NCI-H128 (cell line): ENCODE results near the gene BIVM.

Experiments
- DNase-seq: peaks from one replicate; lab custom pipeline; 2025; ENCODE audit not compliant: unreplicated experiment; lab: John Stamatoyannopoulos, UW

The BIVM gene

DNA sequence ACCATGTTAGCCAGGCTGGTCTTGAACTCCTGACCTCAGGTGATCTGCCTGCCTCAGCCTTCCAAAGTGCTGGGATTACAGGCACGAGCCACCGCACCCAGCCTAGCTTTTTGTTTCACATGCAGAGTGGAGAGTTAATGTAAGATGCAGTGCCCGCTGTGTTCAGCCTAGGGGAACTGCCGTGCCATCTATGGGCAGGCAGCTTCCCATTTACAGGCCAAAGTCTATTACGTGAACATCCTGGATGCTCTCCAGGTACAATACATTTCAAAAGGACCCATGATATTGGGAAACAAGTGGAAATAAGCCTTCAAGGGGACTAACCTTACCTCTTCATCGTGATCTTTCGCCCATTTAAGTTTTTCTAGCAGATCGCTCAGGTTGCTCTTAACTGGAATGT is 10.2 kb upstream of the BIVM start:
- no peak for DNase-seq

DNA sequence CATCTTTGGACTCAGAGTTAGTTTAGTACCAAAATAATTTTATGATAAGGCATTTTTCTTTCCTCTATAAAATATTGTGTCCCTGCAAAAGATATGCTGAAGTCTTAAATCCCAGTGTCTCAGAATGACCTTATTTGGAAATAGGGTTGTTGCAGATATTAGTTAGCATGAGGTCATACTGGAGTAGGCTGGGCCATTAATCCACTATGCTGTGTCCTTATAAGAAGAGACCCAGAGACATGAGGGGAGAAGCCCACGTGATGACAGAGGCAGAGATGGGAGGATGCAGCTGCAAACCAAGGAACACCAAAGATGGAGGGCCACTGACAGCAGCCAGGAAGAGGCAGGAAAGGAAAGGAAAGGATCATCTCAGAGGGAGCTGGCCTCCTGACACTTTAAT is 6.5 kb upstream of the BIVM start:
- no peak for DNase-seq

DNA sequence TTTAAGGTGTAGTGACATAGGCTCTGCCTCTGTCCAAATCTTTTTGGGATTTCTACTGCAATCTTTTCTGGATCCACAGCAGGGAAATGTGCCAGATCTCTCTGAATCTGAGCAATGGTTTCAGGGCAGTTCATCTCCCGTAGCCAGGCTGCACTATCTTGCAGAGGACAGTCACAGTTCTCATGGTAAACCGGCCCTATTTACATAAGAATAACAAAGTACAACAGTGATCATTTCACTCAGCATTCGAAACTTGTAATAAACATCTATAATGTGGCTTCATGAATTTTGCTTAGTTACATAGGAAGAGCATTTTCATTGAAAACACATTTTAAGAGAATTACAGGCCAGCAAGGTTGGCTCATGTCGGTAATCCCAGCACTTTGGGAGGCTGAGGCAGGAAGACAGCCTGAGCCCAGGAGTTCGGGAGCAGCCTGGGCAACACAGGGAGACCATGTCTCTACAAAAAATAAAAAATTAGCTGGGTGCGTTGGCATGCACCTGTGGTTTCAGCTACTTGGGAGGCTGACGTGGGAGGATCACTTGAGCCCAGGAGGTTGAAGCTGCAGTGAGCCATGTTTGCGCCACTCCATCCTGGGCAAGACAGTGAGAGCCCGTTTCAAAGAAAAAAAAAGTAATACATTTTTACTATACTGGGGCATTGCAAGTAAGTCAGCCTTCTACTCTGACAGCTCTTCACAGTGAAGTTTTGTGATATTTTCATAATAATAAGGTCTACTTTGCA is 5.1 kb upstream of the BIVM start:
- no peak for DNase-seq

DNA sequence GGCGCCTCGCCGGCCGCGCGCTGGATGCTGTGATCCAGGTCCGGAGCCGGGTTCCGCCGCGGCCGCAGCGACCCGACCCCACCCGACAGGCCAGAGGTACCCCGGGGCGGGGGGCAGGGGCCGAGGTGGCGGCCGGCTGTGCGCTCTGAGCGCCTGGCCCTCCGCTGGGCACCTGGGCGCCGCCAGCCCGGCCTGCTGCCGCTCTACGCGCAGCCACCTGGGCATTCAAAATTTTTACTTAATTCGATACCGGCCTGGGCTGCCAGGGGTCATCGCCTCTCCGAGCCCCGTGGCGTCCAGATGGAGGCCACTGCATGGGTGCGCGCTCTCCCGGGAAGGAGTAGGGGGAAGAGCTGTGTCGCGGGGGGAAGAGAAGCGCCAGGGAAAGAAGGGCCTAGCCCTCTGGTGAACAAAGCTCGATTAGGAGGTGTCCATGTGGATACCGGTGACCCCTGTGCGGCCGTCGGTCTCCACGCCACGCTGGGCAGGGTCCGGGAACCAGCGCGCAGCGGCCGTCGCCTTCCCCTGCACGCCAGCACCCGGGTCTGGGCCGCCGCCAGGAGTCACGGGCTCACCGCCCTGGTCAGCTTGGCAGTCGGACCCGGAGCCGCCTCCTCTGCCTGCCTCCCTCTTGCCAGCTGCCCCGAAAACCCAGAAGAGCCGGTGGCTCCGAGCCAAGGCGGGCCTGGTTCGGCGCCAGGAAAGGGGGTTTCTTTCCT is 666 bp downstream of the BIVM start:
- no peak for DNase-seq

DNA sequence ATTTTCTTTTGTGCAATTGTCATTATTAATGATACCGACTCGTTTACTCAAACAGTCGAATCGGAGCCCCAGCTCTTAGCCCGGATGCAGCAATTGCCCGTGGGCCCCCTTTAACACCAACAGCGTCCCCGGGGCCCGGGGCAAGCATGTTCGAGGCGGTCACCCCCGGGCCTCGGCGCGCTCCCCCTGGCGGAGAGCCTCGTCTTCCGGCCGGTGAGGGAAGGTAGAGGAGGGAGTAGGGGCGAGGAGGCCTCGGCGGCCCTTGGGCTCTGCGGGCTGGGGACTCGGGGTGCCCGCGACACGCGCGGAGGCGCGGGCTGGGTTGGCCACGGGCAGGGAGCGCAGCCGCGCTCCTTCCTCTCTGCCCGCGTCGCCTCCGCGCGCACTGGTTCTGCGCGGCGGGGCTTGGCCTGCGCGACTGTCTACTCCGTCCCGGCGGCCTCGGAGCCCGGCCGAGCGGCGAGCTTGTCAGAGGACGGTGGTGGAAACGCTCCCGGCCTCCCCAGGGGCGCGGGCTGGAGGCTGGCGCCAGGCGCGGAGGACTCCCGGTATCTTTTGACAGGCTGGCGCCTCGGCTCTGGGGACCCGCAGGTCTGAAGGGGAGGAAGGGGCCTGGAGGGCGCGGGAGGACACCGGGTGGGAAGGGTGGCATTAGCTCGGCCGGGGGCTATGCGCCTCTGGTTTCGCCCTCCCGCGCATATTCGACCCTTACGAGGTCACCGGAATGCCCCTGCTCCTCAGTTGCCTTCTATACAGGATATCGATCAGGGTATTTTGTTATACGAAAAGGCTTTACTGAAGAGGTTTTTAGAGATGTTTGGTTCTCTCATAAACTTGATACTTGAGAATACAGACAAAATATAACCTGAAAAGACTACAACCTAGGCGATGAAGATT is 1.5 kb downstream of the BIVM start:
- DNase-seq, result peak; percentile 27

DNA sequence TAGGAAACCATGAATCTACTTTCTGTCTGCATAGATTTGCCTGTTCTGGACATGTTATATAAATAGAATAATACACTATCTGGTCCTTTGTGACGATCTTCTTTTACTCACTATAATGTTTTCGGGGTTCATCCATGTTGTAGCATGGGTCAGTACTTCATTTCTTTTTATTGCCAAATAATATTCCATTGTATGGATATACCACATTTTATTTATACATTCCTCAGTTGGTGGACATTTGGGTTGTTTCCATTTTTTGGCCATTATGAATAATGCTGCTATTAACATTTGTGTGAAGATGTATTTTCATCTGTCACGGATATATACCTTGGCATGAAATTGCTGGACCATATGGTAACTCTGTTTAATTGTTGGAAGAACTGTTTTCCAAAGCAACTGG is 6.8 kb downstream of the BIVM start:
- no peak for DNase-seq

DNA sequence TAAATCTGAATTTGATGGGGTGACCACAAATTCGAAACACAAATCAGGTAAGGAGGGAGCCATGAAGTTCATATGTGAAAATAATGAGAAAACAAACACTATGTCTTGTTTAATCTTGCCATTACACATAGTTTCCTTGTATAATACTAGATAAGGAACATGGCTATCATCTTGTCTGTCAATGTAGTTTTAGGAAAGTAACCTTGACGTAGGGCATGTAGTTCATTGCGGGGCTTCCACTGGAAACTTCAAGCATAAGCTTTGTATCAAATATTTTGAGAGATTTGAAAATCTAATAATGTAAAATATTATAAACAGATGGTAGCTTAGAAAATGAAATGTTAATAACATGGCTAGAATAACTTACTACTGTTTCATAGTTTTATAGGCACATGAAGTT is 8.8 kb downstream of the BIVM start:
- DNase-seq, result no peak

DNA sequence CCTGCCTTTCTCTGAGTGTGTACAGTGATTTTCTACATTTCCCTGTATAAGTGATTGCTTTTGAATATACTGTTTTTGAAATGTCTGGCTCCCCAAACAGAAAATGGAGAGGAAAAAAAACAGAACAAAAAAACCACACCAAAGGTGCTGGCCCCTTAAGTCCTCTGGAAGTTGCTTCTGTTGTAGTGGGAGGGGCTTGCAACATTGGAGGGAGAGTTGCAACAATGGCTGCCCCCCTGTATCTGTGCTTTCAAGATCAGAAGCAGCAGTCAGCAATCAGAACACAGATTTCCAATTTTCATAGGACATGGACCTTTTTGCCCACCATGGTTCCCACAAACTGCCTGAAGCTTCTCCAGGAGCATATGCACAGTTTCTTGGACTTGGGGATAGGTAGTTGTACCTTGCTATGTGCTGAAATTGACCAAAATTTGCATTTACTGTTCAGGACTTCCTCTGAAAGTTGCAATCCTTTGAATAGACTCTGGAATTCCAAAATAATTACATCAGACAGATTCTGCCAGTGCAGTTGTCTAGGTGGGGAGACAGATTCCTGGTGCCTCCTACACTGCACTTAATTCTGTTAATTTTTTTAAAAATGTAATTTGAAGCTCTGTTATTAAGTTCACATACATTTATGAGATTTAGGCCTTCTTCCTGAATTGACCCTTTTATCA is 13.8 kb downstream of the BIVM start:
- no peak for DNase-seq

DNA sequence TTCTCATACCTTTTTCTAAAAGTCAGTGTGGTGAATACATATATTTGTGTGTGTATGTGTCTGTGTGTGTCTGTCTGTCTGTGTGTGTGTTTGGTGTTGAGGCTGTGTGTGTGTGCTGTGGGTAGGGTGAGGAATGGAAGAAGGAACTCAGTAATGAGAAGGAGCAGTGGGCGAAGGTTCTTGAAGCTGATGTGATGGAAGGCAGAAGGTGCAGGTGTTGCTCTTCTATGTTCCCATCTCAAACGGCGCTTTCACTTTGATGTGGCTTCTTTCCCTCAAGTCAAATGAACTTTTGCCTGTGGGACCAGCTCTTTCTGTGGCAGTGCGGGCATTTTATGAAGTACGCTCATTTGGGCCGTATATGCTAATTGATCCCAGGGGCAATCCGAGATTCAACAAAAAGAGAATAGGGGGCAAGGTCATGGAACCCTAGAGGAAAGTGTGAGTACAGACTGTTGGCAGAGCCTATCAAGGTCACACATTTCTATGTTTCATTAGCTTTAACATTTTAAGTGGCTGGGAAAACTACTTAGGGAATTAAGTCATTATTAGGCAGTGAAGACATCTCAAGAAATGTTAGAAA is 15.2 kb downstream of the BIVM start:
- DNase-seq, result no peak

DNA sequence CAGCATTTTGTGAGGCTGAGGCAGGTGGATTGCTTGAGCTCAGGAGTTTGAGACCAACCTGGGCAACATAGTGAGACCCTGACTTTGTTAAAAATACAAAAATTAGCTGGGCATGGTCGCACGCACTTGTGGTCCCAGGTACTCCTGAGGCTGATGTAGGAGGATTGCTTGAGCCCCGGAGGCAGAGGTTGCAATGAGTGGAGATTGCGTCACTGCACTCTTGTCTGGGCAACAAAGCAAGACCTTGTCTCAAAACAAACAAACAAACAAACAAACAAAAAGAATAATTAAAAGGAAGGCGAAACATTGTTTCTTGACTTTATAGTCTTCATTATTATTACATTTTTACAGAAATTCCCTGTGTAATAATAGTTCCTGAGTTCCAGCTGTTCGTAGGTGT is 15.9 kb downstream of the BIVM start:
- DNase-seq, result no peak

DNA sequence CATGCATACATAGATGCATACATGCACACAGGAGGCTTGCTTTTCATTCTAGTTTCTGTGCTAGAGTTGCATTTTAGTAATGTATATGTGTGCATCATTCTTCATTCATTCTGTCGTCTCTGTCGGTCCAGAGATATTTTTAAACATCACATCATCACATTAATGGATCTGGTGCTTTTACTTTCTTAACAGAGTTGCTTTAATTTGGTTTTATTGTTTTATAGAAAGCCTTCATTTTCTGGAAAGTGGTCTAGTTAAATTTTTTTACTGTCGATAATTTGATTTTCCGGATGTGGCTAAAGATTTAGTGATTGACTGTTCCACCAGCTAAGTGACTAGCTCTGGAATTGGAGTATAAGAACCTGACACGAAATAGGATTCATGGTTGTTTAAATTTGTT is 16.9 kb downstream of the BIVM start:
- DNase-seq, result no peak

DNA sequence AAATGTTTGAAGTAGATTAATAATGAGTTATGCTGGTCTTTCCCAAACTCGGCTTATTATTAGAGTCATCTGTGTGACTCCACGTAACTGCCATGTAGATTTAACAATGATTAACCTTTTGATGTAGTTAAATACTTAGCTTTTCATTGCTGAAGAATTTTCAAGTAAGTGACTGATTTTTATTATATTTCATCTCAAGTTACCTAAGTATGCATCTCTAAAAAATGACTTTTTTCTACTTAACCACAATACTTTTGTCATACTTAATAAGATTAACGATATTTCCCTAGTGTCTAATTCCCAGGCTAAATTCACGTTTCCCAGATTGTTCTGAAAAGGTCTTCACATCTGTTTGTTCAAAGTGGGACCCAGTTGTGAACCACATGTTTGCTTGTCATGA is 17.8 kb downstream of the BIVM start:
- no peak for DNase-seq

DNA sequence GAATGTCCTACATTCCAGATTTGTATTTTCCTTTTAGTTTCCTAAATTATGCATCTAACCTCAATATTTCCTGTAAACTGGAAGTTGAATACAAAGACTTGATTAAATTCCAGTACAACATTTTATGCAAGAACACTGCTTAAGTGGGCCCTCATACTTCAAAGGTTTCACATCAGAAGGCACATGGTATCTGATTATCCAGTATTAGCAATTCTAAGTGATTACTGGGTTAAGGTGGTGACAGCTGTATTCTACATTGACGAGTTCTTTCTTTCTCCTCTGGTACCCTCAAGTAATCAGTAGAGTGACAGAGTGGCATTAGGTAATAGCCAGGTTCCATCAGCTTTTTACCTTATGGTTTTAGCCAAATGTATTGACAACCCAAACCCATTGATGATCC is 18.3 kb downstream of the BIVM start:
- DNase-seq, result no peak

DNA sequence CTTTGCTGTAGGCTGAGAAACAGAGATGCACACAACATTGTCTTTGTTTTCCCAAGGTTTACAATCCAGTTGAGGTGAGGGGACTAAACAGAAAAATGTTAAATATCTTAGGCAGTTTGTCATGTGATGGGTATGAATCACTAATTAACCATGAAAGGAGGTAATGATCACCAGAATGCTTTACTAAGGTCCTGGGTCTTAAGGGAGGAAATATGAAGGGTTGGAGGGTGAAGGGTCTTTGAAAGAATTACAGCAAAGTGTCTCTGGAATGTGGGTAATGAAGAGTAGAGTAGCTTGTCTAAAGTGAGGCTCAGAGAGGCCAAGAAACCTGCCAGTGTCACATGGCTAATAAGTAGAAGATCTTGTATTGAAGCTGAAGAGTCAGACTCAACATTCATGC is 19.0 kb downstream of the BIVM start:
- DNase-seq, result no peak

DNA sequence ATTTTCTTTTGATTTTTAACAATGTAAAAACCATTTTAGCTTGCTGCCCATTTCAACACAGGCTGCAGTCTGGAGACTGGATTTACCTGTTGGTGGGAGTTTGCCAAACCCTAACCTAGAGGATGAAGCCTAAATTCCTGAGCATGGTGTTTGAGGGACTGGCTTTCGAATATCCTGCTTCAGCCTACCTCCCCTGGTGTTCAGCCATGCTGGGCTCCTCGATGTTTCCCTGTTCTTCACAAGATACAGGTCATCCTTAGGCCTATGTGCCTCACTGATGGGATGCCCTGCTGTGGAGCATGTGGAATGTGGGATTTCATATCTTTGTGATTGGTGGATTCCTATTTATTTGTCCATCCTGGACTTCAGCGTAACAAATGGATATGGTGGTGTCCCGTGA is 26.5 kb downstream of the BIVM start:
- no peak for DNase-seq

DNA sequence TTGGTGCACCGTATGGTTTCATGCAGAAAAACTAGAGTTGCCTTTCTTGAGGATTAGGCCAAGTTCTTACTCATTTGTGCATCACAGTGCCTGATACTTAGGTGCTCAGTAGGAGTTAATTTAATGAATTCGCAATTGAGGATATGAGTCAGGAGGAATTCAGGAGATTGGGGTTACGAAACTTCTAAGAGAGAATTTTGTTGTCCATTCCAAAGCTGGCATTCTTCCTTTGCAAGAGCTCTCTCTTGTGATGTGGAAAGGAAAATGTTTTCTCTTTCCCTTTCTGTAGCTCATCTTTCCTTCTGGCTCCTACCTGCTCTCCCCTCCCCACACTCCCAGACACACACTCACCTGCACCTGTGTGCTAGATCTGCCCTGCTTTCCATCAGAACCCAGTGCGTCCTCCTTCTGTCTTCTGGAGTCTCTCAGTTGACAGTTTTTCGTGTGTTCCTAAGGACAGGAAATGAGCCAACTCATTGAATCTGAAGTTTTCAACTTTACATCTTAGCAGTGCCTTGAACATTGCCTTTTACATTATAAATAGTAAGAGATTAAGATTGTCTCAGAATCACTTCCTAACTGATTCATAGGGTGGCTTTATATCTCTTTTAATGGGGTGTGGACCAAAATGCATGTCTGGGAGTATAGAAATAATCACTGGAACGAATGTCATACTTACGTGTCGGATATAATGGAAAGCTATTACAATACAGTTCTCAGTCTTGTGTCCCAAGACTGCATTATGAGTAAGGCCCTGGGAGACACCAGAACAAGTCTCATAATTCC is 27.2 kb downstream of the BIVM start:
- DNase-seq, result no peak

DNA sequence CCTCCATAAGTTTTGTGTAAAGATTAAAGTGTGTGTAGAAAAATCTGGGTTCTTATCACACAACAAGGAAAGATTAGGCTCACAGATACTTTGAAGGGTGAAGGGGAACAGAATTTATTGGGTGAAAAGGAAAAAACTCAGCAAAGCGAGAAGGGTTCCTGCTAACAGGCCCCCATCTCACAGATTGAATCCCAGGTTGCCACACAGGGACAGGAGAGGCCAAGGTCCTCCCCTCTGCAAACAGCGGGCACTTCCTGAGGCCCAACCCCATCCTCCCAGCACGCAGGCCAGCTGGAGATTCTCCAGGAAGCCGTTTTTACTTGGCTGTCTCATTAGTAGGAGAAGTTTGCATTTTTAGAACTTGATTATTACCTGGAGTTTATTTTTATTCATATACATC is 31.7 kb downstream of the BIVM start:
- no peak for DNase-seq

DNA sequence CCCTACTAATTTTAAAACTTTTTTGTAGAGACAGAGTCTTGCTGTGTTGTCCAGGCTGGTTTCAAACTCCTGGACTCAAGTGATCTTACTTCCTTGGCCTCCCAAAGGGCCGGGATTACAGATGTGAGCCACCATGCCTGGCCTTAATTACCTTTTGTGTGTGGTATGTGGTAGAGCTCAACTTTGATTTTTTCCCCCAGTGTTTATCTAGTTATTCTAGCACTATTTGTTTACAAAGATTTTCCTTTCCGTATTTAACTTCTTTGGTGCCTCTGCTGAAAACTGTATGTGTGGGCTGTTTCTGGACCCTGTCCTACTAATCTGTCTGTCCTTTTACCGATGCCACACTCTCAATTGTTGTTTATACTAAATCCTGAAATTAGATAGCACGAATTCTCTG is 37.6 kb downstream of the BIVM start:
- DNase-seq, result no peak

DNA sequence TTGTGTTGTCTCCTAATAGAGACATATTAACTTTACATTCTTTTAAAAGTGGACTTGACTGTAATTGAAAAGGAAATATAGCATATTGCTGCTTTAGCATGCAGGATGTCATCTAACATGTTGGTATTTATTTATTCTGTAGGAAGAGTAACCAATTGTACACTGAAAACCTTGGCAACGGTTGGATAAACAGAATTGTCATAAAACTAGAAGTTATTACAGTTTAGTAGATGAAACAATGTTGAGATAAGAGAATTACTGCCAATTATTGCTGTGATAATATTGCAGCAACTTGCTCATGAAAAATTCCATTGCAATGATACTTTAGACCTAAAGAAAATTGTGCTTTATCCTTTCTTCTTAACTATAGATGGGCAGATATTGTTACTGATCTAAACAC is 39.4 kb downstream of the BIVM start:
- no peak for DNase-seq

DNA sequence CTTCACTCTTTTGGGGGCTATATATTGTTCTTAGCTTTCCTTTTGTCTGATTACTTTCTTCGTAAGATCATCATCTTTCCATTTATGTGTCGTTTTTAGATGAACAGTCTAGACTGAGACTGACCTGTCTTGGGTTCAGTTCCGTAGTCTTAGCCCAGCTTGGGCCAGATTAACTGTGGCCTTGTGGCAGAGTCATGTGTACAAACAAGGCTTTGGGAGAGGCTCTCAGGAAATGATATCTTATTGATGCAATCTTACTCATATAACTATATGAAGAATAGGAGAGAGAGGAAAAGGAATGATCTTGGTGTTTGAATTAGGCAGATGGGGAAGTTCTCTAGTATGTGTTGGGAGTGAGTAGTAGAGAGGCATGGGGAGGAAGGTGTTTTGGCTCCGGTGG is 40.1 kb downstream of the BIVM start:
- no peak for DNase-seq
